Activated CD4-positive, alpha-beta T cell treated with anti-CD3 and anti-CD28 coated beads for 4 hours (primary cell): ENCODE results near the gene GMPS.
"Not testable (repeated sequence)": the region's sequence is repeated elsewhere in the genome, so short reads cannot be mapped to it uniquely, and the experiment has no call there.

Experiments
- DNase-seq, 2 donors: peaks; one replicate each; pipeline ENCODE4 v3.0.0-alpha.2; 2020

The GMPS gene

GRCh38 chr3:155872904-155873646 lies 2.6 kb downstream of the GMPS start:
- no peak for DNase-seq

GRCh38 chr3:155876037-155876436 lies 5.6 kb downstream of the GMPS start:
- DNase-seq, result no peak

- no peak for DNase-seq
Observed at GRCh38 chr3:155876503-155876902, 6.1 kb downstream of the GMPS start.

GRCh38 chr3:155880286-155880685 lies 9.8 kb downstream of the GMPS start:
- no peak for DNase-seq

GRCh38 chr3:155884292-155884691 lies 13.8 kb downstream of the GMPS start:
- DNase-seq, result no peak

- DNase-seq, result no peak
Observed at GRCh38 chr3:155885292-155885691, 14.8 kb downstream of the GMPS start.

- DNase-seq, result not testable (repeated sequence)
Observed at GRCh38 chr3:155886348-155886747, 15.9 kb downstream of the GMPS start.

- DNase-seq, result no peak
Observed at GRCh38 chr3:155886915-155887314, 16.5 kb downstream of the GMPS start.

GRCh38 chr3:155889212-155889611 lies 18.8 kb downstream of the GMPS start:
- DNase-seq, result no peak

GRCh38 chr3:155889952-155890351 lies 19.5 kb downstream of the GMPS start:
- no peak for DNase-seq

GRCh38 chr3:155890671-155891190 lies 20.3 kb downstream of the GMPS start:
- DNase-seq, result no peak

- DNase-seq, result no peak
Observed at GRCh38 chr3:155891321-155891720, 20.9 kb downstream of the GMPS start.

- DNase-seq, result no peak
Observed at GRCh38 chr3:155895379-155895900, 25.0 kb downstream of the GMPS start.

- DNase-seq, result no peak
Observed at GRCh38 chr3:155906900-155907299, 36.5 kb downstream of the GMPS start.

- DNase-seq, result no peak
Observed at GRCh38 chr3:155908086-155908485, 37.6 kb downstream of the GMPS start.

- DNase-seq, result no peak
Observed at GRCh38 chr3:155908605-155909004, 38.2 kb downstream of the GMPS start.

GRCh38 chr3:155912090-155912489 lies 41.6 kb downstream of the GMPS start:
- DNase-seq, result no peak

- DNase-seq, result no peak
Observed at GRCh38 chr3:155912579-155913190, 42.2 kb downstream of the GMPS start.

GRCh38 chr3:155917781-155918180 lies 47.3 kb downstream of the GMPS start:
- no peak for DNase-seq

- no peak for DNase-seq
Observed at GRCh38 chr3:155919728-155920127, 49.3 kb downstream of the GMPS start.

GRCh38 chr3:155921486-155921885 lies 51.0 kb downstream of the GMPS start:
- DNase-seq, result no peak

GRCh38 chr3:155934230-155934629 lies 63.8 kb downstream of the GMPS start:
- DNase-seq, result no peak

- no peak for DNase-seq
Observed at GRCh38 chr3:155938409-155938808, 68.0 kb downstream of the GMPS start.

- no peak for DNase-seq
Observed at GRCh38 chr3:155941354-155941753, 70.9 kb downstream of the GMPS start.
